GM19328 (cell line): ENCODE results near the gene BTBD9.

Experiments used
- ATAC-seq: cut with Tn5 transposase; IDR thresholded peaks from one replicate; pipeline ENCODE4 v1.9.1; 2021; ENCODE audit warnings: mild to moderate bottlenecking, moderate library complexity; ENCODE audit not compliant: unreplicated experiment

The BTBD9 gene

DNA sequence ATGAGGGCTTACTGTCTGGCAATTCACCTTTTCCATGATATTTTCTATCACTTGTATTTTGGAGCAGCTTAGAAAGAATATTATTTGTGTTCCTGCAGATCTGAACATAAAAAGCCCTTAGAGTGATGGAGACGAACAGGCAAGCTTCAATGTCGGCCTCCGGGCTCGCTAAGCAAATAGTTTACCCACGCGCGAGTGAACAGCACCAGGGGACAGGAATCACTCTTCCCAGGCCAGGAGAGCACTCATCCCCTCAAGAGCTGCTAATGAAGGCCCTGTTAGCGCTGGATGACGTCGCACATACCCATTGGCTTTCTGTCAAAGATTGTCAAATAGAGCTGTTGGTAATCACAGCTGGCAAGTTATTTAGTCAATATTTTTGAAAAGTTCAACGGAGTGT lies 424.5 kb downstream of the BTBD9 start:
- no peak for ATAC-seq

GRCh38 chr6:38214159-38214558 lies 425.6 kb downstream of the BTBD9 start:
- no peak for ATAC-seq

- ATAC-seq = no peak
Observed at GRCh38 chr6:38213251-38213658, 426.5 kb downstream of the BTBD9 start.

- ATAC-seq = no peak
Observed at GRCh38 chr6:38212579-38212978, 427.1 kb downstream of the BTBD9 start.

DNA sequence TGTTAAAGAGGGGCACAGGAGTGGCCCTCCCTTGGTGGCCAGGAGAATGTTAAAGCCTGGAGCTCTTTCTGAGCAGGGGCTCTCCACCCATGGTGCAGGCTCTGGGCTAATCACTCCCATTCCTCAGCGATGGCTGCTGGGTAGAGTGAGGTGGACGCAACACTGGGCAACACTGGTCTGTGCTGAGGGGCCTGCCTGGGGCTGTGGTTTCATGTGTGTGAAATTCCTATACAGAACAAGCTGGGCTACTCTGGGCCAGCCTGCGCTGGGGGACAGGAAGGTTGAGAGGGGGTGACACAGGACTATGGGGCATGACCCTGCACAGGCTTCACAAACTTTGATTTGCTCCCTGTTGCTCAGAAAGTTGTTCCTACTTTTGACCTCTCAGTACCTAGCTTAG lies 427.6 kb downstream of the BTBD9 start:
- no peak for ATAC-seq

DNA sequence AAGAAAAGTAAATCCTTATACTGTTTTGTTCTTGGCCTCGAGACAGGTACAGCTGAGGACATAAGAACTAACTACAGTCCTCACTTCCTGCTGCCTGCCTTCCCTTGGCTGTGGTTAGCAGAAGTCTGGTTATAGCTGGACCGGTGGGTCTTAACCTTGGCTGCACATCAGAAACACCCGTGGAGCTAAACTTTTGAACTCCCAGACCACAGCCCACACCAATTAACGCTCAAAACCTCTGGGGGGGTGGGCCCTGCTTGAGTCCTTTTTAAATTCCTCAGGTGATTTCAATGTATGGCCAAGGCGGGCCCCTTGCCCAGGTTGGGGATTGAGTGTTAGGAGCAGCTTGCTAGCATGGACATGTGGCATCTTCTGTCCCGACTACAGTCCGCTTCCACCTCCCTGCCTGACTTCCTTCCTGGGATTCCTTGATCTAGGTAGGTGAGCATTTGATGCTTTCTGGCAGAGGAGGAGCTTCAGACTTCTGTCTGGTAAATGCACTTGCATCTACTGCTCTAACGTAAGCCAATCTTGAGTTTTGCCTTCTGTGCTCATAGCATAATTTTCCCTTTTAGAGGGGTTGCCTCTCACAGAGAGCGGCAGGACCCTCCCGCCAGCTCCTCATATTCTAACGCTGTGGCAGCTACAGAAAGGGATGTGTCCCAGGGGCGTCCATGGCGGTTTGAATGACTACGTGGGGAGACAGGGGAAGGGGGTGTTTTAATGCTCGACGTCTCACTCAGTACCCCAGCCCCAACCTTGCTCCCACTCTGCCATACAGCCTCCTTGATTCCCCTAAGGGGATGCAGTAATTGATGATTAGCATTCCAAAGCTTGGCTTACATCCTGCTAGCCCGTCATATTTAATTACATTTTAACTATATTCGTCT lies 430.1 kb downstream of the BTBD9 start:
- no peak for ATAC-seq

DNA sequence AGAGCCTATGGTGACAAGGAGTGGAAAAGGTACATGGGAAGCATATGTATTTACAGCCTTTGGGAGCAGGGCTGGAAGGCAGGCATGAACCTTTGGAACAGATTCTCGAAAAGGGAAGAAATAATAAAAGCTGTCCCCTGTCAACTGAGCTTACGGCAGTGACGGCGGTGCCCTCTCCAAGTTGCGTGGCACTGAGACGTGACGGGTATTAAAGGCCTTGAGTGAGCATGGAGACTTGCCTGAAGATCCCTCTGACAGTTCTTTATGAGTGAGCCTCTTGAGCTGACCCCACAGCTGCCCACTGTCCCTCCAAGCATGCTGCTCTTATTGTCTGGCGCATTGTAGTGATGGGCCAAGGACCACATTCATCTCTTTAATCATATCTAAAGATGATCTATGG lies 431.7 kb downstream of the BTBD9 start:
- ATAC-seq = no peak

GRCh38 chr6:38207375-38207774 lies 432.4 kb downstream of the BTBD9 start:
- no peak for ATAC-seq

- no peak for ATAC-seq
Observed at GRCh38 chr6:38198219-38198618, 441.5 kb downstream of the BTBD9 start.

DNA sequence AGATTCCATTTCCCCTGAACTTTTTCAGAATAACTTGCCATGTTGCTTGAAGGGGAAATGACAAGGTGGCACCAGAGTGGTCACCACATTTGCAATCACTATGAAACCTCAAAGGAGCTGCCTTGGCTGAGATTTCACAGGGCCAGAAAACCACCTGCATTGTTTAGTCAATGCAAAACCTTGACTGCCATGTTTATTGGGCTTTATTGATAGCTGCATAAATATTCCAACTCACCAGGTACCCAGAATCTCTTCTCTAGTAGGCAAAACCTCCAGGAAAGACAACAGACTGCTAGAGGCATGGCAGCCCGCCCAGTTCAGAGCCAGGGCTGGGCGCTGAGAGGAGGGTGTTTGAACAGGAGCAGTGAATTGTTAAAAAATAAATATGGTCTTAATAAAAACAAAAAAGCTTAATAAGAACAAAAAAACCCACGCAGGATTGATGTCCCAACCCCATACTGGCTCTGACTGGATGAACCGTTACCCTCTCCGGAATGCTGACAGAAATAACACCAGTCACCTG lies 444.6 kb downstream of the BTBD9 start:
- ATAC-seq = no peak

GRCh38 chr6:38194589-38194988 lies 445.1 kb downstream of the BTBD9 start:
- no peak for ATAC-seq

GRCh38 chr6:38194282-38194572 lies 445.5 kb downstream of the BTBD9 start:
- no peak for ATAC-seq

DNA sequence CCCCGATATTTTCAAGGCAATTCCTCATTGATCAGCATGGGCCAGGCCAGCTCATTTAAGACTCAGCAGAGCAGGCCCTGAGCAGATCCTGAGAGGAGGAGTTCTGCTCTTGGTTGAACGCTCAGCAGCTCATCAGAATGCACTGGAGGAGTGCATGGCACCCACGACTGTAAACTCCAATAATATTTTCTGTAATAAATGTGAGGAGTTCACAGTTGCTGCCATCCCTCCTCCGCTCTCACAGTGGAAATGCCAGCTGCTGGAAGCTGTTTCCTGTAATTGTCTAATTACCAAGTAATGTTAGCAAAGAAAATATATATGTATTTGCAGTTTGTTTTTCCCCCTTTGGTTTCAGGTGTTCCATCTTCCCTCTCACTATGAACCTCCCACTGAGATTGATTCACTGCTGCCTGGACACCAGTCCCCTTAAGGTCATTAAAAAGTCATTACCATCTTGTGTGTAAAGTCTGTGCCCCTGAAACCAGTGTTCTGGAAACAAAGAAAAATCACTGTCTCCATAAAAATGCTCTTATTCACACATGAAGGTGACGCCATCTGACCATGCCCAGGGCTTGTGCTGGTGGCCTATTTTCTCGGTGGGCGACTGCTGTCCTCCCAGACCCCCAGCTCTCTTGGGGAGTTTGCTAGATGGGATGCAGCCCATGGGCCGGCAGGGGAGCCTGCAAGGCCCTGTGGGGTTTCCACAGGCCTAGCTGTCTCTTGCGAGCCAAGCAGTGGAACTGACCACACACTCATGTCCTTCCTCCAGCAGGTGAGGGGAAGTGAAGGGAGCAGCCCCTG lies 446.0 kb downstream of the BTBD9 start:
- ATAC-seq = no peak

DNA sequence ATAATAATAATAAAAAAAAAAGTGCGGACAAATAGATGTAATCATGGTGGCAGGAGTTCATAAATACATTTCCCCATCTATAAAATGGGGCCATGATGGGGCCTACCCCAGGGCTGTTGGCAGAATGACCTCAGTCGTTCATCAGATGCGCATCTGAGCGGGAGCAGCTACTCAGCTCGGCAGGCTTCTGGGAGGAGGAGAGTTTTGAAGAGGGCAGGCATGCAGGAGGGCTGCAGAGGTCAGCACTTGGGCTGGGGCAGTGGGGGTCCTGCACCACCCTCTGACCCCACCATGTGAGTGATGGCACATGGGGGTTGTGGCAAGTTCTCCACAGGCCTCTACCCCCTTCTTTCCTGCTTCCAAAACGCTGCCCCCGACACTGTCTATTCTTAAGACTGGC lies 446.7 kb downstream of the BTBD9 start:
- no peak for ATAC-seq

DNA sequence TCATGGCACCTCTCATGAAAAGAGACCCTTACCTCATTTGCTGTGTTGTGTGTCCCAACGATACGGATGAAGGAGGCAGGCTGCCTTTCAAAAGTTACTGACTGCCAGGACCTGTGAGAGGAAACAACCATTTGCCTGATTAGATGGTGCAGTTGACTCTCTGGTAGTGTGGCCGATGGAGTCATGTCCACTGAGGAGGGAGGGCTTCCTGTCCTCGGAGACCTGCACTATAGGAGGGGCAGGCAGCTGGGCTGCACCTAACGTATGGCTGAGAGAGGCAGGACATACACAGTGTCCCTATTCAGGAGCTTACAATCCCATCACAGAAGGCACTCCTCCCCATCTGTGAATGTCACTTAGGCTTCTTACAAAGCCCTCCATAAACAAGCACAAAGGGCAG lies 447.2 kb downstream of the BTBD9 start:
- no peak for ATAC-seq

- no peak for ATAC-seq
Observed at GRCh38 chr6:38192011-38192410, 447.7 kb downstream of the BTBD9 start.

GRCh38 chr6:38191418-38191817 lies 448.3 kb downstream of the BTBD9 start:
- ATAC-seq = no peak

GRCh38 chr6:38188677-38189335 lies 450.9 kb downstream of the BTBD9 start:
- no peak for ATAC-seq

DNA sequence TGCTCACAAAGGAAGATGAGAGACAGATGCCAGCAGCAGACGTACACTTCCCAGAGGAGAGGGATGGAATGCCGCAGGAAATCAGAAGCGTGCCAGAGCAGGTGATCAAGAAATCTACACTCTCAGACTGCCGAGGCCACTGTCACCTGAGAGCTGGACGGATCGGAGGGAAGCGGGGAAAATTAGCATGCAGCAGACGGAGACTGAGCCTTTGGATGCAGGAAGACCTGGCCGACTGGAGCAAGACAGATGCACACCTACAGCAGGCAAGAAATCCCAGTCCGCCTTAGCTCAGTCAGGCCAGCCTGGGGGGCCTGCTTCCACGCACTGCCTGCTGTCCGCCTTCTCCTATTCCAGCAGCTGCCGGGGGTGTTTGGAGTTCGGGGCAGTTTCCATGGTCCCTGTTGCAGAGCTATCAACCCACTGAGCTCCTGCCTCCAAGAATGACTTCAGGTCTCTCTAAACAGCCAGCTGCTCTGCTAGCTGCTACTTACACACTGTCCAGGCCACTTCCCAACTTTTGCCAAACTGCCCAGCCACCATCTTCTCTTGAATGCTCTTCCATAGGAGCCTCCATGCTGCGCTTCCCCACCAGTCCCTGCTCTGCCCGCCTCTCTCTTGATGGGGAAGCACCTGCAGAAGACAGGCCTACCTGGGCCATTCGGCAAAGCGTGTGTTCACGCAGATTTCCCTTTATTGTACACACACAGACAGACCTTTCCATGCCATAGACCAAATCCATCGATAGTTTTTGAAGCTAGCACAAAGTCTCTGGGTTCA lies 451.7 kb downstream of the BTBD9 start:
- ATAC-seq = no peak

GRCh38 chr6:38187325-38187724 lies 452.4 kb downstream of the BTBD9 start:
- ATAC-seq = no peak

DNA sequence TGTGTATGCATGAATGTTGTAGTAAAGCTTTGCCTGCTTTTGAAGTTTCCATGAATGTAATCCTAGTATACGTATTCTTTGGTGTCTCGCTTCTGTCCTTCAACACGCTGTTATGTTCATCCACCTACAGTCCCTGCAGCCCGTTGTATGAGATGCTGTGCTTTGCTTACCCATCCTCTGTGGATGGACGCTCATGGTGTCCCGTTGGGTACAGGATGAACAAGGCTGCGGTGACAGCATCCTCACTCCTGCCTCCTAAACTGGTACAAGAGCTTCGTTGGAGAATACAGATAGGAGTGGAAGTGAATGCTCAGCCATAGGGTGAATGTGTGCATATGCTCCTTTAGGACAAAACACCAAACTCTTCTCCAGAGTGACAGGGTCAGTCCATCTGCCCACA lies 454.0 kb downstream of the BTBD9 start:
- ATAC-seq = no peak
